ENCODE results near the gene RBMS2.
"Not testable (repeated sequence)": the region's sequence is repeated elsewhere in the genome, so short reads cannot be mapped to it uniquely, and the experiment has no call there.

Gene RBMS2

DNA sequence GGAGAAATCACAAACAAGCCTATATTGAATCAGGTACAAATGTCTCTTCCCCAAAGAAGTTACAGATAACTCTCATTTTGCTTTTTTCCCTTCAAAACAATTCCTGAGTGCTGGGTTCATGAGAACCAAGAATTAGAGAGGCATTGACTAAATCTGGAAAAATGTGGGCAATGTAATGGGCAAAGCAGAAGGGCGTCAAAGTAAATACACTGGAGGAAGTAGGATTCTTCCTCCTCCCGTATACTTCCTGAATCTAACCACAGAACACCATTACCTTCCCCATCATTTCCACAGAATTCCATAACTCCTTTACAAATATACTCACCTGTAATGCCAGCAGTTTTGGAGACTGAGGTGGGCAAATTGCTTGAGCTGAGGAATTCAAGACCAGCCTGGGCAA lies 3.0 kb upstream of the RBMS2 start:
- ATAC-seq = no peak

GRCh38 chr12:56520048-56520447 lies 1.6 kb upstream of the RBMS2 start:
- no peak for ATAC-seq

GRCh38 chr12:56520506-56520905 lies 1.1 kb upstream of the RBMS2 start:
- no peak for ATAC-seq

GRCh38 chr12:56521209-56521589 lies 421 bp upstream of the RBMS2 start:
- ATAC-seq = no peak

DNA sequence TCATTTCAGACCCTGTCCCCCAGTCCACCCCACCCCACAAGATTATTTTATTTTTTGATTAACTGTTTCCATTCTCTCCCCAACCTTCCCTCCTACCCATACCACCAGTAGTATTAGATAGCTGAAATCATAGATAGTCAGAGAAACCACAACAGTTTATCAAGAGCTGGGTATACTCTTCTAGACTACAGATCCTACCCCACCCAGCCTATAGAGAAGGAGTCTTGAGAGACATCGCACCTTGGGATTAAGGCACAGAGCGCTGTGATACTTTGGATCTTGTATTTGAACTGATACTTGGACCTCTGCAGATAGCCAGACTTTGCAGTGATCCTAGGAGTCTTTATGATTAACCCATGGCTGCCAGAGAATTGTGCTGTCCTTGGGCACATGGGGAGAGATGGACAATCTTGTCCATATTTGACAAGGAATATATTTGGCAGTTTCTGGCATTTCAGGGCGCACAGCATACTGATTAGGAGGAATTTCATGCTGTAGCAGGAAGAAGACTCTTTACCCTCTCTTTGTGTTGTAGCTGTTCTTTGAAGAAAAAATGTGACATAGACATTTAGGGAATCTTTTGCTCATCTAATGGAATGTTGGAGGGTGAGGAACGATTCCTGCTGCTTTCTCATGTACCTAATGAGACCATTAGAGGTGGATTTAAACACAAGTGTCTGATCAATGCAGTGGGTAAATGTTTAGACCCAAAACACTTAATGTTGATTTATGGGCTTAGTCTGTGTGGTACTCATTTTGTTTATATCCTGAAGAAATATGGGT lies 982 bp downstream of the RBMS2 start:
- peak in 1 of 2 donors; percentile 71 for ATAC-seq

- ATAC-seq = no peak
Observed at GRCh38 chr12:56528846-56529245, 7.2 kb downstream of the RBMS2 start.

DNA sequence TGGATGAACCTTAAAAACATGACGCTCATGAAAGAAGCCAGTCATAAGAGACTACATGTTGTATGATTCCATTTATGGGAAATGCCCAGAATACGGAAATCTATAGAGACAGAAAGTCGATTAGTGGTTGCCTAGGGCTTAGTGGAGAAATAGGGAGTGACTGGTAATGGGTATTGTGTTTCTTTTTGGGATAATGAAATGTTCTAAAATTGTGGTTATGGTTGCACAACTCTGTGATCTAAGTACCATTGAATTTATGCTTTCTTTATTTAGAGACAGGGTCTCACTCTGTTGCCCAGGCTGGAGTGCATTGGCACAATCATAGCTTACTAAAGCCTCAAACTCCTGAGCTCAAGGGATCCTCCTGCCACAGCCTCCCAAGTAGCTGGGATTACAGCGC lies 8.0 kb downstream of the RBMS2 start:
- no peak for ATAC-seq

GRCh38 chr12:56530390-56531055 lies 8.9 kb downstream of the RBMS2 start:
- no peak for ATAC-seq

DNA sequence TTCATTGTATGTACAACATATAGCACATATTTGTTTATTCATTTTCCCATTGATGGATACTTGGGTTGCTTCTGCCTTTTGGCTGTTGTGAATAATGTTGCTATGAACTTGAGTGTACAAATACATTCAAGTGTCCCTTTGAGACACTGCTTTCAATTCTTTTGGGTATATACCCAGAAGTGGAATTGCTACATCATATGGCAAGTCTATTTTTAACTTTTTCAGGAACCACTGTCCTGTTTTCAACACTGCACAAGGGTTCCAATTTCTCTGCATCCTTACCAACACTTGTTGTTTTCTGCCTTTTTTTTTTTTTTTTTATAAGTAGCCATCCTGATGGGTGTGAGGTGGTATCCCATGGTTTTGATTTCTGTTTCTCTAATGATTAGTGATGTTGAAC lies 15.9 kb downstream of the RBMS2 start:
- no peak for ATAC-seq

DNA sequence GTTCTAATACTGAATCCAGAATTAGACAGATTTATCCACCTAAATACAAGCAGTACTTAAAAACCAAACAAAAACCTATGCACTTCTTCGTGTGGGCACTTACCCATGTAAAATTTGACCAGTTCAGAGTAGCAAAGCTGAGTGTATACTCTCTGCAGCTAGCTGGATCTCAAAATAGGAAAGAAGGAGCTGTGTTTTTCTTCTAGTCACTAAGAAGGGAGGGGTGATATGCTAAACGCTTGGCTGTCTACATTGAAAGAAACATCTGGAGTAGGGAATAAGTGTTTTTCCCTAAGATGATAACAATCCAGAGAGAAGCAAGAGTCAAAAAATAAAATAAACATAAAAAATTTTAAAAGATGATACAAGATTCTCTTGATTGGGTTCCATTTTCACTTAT lies 20.0 kb downstream of the RBMS2 start:
- no peak for ATAC-seq

DNA sequence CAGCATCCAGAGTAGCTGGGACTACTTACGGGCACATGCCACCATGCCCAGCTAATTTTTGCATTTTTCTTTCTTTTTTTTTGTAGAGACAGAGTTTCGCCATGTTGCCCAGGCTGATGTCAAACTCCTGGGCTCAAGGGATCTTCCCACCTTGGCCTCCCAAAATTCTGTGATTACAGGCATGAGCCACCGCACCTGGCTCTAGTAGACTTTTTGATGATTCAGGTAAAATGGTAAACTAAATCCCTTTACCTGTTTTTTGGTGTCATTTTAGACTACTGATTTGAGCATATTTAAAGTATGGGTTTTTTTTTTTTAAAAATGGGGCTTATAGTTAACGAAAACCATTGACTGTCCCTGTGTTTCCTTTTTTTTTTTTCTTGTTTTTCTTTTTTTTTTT lies 20.5 kb downstream of the RBMS2 start:
- ATAC-seq = no peak

GRCh38 chr12:56545023-56545604 lies 23.5 kb downstream of the RBMS2 start:
- no peak for ATAC-seq

GRCh38 chr12:56546680-56547079 lies 25.1 kb downstream of the RBMS2 start:
- no peak for ATAC-seq

- no peak for ATAC-seq
Observed at GRCh38 chr12:56551070-56551469, 29.4 kb downstream of the RBMS2 start.

DNA sequence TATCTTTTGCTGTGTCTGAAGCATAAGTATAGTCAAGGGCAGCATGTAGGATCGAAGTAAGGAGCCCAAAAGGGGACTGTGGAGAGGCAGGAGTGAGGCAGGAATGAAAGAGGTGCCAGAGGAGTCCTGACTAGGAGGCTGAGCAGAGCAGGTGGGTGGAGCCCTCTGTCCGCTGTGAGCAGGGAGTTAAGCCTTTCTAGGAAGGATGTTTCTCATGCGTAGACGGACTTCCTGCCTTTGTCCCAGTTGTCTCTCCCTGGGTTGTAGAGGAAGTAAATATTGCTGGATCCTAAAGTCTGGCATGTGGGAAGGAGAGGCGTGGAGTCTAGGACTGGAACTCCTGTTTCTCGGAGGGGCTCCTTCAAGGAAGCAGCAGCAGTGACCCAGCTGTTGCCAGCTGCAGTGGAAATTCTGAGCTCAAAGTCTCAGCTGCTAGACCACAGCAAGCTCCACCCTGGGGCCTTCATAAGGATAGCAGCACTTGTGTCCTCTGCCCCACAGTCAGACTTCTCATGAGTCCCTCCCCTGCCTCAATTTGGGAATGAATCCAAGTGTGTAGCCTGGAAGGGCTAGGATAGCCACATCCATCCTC lies 44.0 kb downstream of the RBMS2 start:
- peak; percentile 51 to 69 for ATAC-seq

GRCh38 chr12:56568146-56568545 lies 46.5 kb downstream of the RBMS2 start:
- no peak for ATAC-seq

DNA sequence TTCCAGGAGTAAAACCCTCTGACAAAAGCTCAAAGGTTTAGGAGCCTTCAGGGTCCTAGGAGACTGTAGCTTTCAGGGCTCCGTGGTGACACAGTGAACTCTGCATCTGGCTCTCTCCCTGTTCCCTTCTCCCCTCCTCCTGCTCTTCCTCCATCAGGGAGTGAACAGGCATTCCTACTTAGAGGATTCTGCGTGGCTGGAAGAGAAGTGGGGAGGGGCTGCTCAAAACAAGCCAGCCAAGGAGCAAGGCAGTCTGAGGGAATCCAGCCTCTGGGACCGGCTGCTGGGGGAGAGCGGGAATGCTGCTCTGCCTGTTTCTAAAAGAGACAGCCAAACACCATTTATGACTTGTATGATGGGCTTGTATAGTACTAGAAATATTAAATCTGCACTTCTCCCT lies 49.5 kb downstream of the RBMS2 start:
- ATAC-seq = no peak

GRCh38 chr12:56572288-56572687 lies 50.7 kb downstream of the RBMS2 start:
- ATAC-seq = no peak

- no peak for ATAC-seq
Observed at GRCh38 chr12:56574210-56574609, 52.6 kb downstream of the RBMS2 start.

GRCh38 chr12:56577248-56577647 lies 55.6 kb downstream of the RBMS2 start:
- ATAC-seq = not testable (repeated sequence)

GRCh38 chr12:56578983-56579546 lies 57.4 kb downstream of the RBMS2 start:
- no peak for ATAC-seq

DNA sequence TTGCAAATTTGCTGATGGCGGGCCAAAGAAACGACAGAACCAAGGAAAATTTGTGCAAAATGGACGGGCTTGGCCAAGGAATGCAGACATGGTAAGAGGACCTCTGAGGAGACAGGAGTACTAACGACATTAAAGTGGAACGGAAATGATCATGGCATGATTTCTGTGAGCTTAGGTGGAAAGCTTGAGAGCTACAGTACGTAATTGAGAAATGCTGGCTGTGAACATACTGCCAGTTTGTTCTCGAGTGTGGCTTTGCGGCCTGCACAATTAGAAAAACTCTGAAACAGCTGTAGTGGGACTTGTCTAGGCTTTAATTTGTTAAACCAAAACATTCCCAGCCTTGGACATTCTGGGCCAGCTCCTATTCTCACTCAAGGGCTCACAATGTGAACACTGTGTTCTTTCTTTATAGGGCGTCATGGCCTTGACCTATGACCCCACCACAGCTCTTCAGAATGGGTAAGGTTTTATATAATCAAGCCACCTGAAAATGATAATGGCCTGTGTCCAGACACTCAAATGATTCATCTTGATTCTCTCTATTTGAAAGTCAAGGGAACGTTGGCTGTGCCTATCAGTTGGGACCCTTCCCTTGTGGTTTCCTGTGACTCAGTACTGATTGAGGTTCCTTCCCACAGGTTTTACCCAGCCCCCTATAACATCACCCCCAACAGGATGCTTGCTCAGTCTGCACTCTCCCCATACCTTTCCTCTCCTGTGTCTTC lies 60.0 kb downstream of the RBMS2 start:
- peak; percentile 95 to 97 for ATAC-seq

DNA sequence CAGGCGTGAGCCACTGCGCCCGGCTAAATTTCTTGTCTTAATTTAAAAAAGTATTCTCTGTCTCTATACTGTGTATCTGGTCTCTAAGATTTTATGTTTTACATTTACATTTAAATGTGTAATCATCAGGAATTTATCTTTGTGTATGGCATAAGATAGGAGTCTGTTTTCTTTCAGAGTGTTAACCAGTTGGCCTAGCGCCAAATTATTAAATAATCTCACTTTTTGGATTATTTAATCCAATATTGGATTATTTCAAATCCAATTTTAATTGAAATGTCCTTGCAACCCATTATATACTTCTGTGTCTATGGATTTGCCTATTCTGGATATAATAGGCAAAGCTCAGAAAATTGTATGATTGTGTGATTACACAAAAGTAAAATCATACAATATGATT lies 63.5 kb downstream of the RBMS2 start:
- no peak for ATAC-seq
